Smooth muscle cell of the brain vasculature (primary cell): ENCODE data around the gene FAM110A.
"Not testable (repeated sequence)": the region's sequence is repeated elsewhere in the genome, so short reads cannot be mapped to it uniquely, and the experiment has no call there.

Source experiments
- DNase-seq: peaks from one replicate; pipeline ENCODE4 v3.0.0-alpha.2; 2012; ENCODE audit warnings: low read depth, low spot score

FAM110A gene

GRCh38 chr20:823574-823902, 10.0 kb upstream of the FAM110A start:
- no peak for DNase-seq

GRCh38 chr20:824490-824889, 9.0 kb upstream of the FAM110A start:
- no peak for DNase-seq

GRCh38 chr20:824916-825315, 8.6 kb upstream of the FAM110A start:
- no peak for DNase-seq

GRCh38 chr20:825710-826421, 7.6 kb upstream of the FAM110A start:
- no peak for DNase-seq

- DNase-seq: no peak
These were observed 6.7 kb upstream of the FAM110A start for GRCh38 chr20:826695-827323.

- DNase-seq: not testable (repeated sequence)
These were observed 5.5 kb upstream of the FAM110A start for GRCh38 chr20:827981-828380.

- DNase-seq: no peak
These were observed 4.5 kb upstream of the FAM110A start for GRCh38 chr20:828987-829386.

- DNase-seq: no peak
These were observed 4.0 kb upstream of the FAM110A start for GRCh38 chr20:829551-829950.

GRCh38 chr20:830011-830521, 3.4 kb upstream of the FAM110A start:
- no peak for DNase-seq

GRCh38 chr20:831251-831650, 2.3 kb upstream of the FAM110A start:
- no peak for DNase-seq

- DNase-seq: no peak
These were observed 1.6 kb upstream of the FAM110A start for GRCh38 chr20:831956-832355.

- no peak for DNase-seq
These were observed 430 bp upstream of the FAM110A start for GRCh38 chr20:833121-833449.

- no peak for DNase-seq
These were observed 734 bp downstream of the FAM110A start for GRCh38 chr20:834151-834746.

- DNase-seq: no peak
These were observed 2.1 kb downstream of the FAM110A start for GRCh38 chr20:835608-836045.

GRCh38 chr20:836190-836589, 2.7 kb downstream of the FAM110A start:
- DNase-seq: no peak

- DNase-seq: no peak
These were observed 5.5 kb downstream of the FAM110A start for GRCh38 chr20:839015-839414.

GRCh38 chr20:839626-840025, 6.1 kb downstream of the FAM110A start:
- DNase-seq: no peak

- no peak for DNase-seq
These were observed 7.0 kb downstream of the FAM110A start for GRCh38 chr20:840503-840857.

GRCh38 chr20:840858-841567, 7.5 kb downstream of the FAM110A start:
- DNase-seq: no peak

- no peak for DNase-seq
These were observed 8.3 kb downstream of the FAM110A start for GRCh38 chr20:841568-842546.

GRCh38 chr20:842547-842940, 9.0 kb downstream of the FAM110A start:
- no peak for DNase-seq
